CD4-positive, alpha-beta T cell (primary cell): ENCODE results near the gene TXNRD2. TPM values are rescaled to one million over a fixed set of nuclear protein-coding genes. Genes with fewer than 3 reads are reported as not detected.

ENCODE experiments used
- ATAC-seq: fragments of 200-7000 bp; cut with Tn5 transposase; one replicate; pipeline ENCODE4 v1.10.0; 2022; ENCODE audit warnings: mild to moderate bottlenecking; ENCODE audit not compliant: poor library complexity
- CTCF ChIA-PET: fragments of 350-600 bp; sonication (Branson Sonifier 250); formaldehyde crosslinking; loops from one replicate; lab custom pipeline; 2021; ENCODE audit warnings: antibody characterized with exemption, inconsistent platforms; lab: Charles Lee
- POLR2A ChIA-PET: fragments of 350-600 bp; sonication (Branson Sonifier 250); formaldehyde crosslinking; loops from one replicate; lab custom pipeline; 2021; ENCODE audit warnings: antibody characterized with exemption, inconsistent platforms; lab: Charles Lee
- DNase-seq, 14 experiments: peaks; one replicate each; pipeline ENCODE4 v3.0.0-alpha.2; 2013 to 2020; ENCODE audit warnings: mixed read lengths in 2 of 14
- H3K27ac ChIP-seq, 2 donors: one replicate each; pipeline versions ENCODE4 v1.5.1 to v1.7.0; 2013; ENCODE audit warnings: low read length in 2 of 2, low read depth in 1 of 2, mild to moderate bottlenecking in 1 of 2
- H3K27me3 ChIP-seq, 2 experiments: 1 replicate in 1 of 2; 2 replicates in 1 of 2; pipeline versions ENCODE4 v1.6.1 to v1.7.0; 2013; ENCODE audit warnings: low read length in 2 of 2, control low read depth in 1 of 2, mild to moderate bottlenecking in 1 of 2, moderate library complexity in 1 of 2; ENCODE audit not compliant: insufficient read depth in 2 of 2, control insufficient read depth in 1 of 2
- H3K36me3 ChIP-seq: one replicate; pipeline ENCODE4 v1.6.1; 2013; ENCODE audit warnings: low read length, control low read depth; ENCODE audit not compliant: insufficient read depth
- H3K4me1 ChIP-seq: one replicate; pipeline ENCODE4 v1.6.1; 2013; ENCODE audit warnings: low read length, control low read depth; ENCODE audit not compliant: insufficient read depth
- H3K4me3 ChIP-seq: one replicate; pipeline ENCODE4 v1.5.1; 2013; ENCODE audit warnings: mild to moderate bottlenecking, low read length, moderate library complexity
- H3K9me3 ChIP-seq, 2 experiments: 1 replicate in 1 of 2; 2 replicates in 1 of 2; pipeline versions ENCODE4 v1.6.1 to v1.7.0; 2013; ENCODE audit warnings: low read length in 2 of 2, mild to moderate bottlenecking in 2 of 2, control low read depth in 1 of 2, moderate library complexity in 1 of 2; ENCODE audit not compliant: control insufficient read depth in 1 of 2, insufficient read depth in 1 of 2
- H3K27ac Mint-ChIP-seq: one replicate; pipeline ENCODE4 v1.8.0; 2020; ENCODE audit warnings: mixed read lengths
- H3K27me3 Mint-ChIP-seq: one replicate; pipeline ENCODE4 v1.8.0; 2021; ENCODE audit warnings: mixed read lengths
- H3K36me3 Mint-ChIP-seq: one replicate; pipeline ENCODE4 v1.8.0; 2021; ENCODE audit warnings: low read depth, mixed read lengths
- H3K4me1 Mint-ChIP-seq: one replicate; pipeline ENCODE4 v1.8.0; 2021; ENCODE audit warnings: low read depth, mixed read lengths
- H3K4me3 Mint-ChIP-seq: one replicate; pipeline ENCODE4 v1.8.0; 2020; ENCODE audit warnings: mild to moderate bottlenecking, mixed read lengths
- H3K9me3 Mint-ChIP-seq: one replicate; pipeline ENCODE4 v1.8.0; 2020; ENCODE audit warnings: mixed read lengths
- CTCF ChIP-seq: fragments of 200-600 bp; IDR thresholded peaks from one replicate; pipeline ENCODE4 v1.8.0; 2022; ENCODE audit warnings: antibody characterized with exemption, mild to moderate bottlenecking
- intact Hi-C, 2 experiments: fragments of 100-400 bp; cut with DNase I in 1 of 2; cut with micrococcal nuclease in 1 of 2; formaldehyde crosslinking; loops; one replicate each; pipeline versions ENCODE4 v1.15.1 to v1.9.0; 2023 to 2025; cut with DNase I, micrococcal nuclease
- total RNA-seq, 174 experiments: library from RNA in 2 of 174; stranded (reverse) in 2 of 174; gene quantifications; one replicate each; pipeline ENCODE4 v1.2.3 and lab custom pipeline; 2021 to 2026

Gene TXNRD2
- total RNA-seq, 2 experiments from 2014 or later, result 18.6 to 19.5 TPM

- H3K27ac ChIP-seq, result no peak overlapping the region
- H3K36me3 Mint-ChIP-seq, result peaks cover 23% of the 10 kb centered on the region
- TF ChIP-seq CTCF, result no peak
- ATAC-seq (no peak), DNase-seq (no peak)
- H3K27ac Mint-ChIP-seq, result no peak overlapping the region
- CTCF ChIA-PET, result no interaction called here
- H3K4me1 Mint-ChIP-seq, result no peaks in the 10 kb centered on the region
- H3K27me3 Mint-ChIP-seq, result no peaks in the 10 kb centered on the region
- H3K27me3 ChIP-seq, result no peaks in the 10 kb centered on the region
- no peak overlapping the region for H3K4me3 Mint-ChIP-seq
- peaks cover 5% of the 10 kb centered on the region for H3K36me3 ChIP-seq
- H3K4me1 ChIP-seq, result no peaks in the 10 kb centered on the region
- POLR2A ChIA-PET, result no interaction called here
- H3K9me3 ChIP-seq, result peaks cover 3 to 4% of the 10 kb centered on the region in 2 experiments
- no peaks in the 10 kb centered on the region for H3K9me3 Mint-ChIP-seq
- intact Hi-C loops, result no loop called here
- H3K4me3 ChIP-seq, result no peak overlapping the region
Observed at GRCh38 chr22:19930551-19931486, 10.8 kb downstream of the TXNRD2 start.

GRCh38 chr22:19929586-19930550 lies 11.8 kb downstream of the TXNRD2 start:
- intact Hi-C loops, result loop anchor here in 1 of 2 experiments (10.0 kb wide), 1 partner anchor 445 kb away; no protein-coding TSS in a partner anchor
- H3K27me3 ChIP-seq, result no peaks in the 10 kb centered on the region

More at GRCh38 chr22:19929586-19930550, 11.8 kb downstream of the TXNRD2 start:
- Mint-ChIP-seq H3K4me1 (no peaks in the 10 kb centered on the region), H3K27me3 (no peaks in the 10 kb centered on the region), H3K4me3 (no peak overlapping the region), H3K27ac (no peak overlapping the region), H3K9me3 (no peaks in the 10 kb centered on the region), H3K36me3 (peaks cover 16% of the 10 kb centered on the region)
- ChIA-PET POLR2A (no interaction called here), CTCF (no interaction called here)
- Histone ChIP-seq H3K9me3 (no peaks in the 10 kb centered on the region), H3K4me3 (no peak overlapping the region), H3K36me3 (peaks cover 5% of the 10 kb centered on the region), H3K27ac (no peak overlapping the region), H3K4me1 (no peaks in the 10 kb centered on the region)
- TF ChIP-seq CTCF, result no peak
- no peak for DNase-seq
- no peak for ATAC-seq
